Middle frontal gyrus (tissue), 1 donor: Measurements from ENCODE around the gene INO80E.

Experiments used
- DNase-seq: peaks from one replicate; pipeline ENCODE4 v3.0.0-alpha.2; 2015; ENCODE audit warnings: low spot score; ENCODE audit errors: extremely low spot score

Gene INO80E

DNA sequence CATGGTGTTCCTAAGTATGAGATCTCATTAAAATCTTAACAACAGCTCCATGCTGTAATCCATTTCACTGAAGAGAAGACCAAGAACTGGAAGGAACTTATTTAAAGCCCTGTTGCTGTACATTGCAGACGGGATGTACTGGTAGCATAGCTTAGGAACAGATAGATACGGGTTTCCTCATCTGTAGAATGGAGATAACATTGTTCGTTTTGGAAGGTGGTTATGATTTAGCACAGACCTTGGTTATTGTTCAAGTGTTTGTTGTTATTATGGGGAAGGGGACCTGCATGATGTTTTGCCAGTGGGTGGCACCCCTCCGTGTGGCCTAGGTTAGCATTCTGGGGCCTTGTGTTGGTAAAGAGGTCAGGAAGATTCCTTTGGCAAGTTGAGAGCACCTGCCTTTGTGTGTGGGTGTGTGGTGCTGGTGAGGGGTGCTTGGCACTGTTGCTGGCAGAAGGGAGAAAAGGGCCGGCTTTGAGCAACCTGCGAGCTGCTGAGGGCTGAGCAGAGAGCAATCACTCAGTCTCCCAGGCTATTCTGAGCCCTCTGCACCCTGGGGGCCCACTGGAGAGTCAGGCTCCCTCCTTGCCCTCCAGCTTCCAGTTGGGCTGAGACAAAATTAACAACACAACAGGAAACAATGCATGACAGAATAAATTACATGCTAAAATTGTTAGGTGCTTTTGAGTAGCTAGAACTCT, 20.1 kb upstream of the INO80E start:
- DNase-seq: no peak

DNA sequence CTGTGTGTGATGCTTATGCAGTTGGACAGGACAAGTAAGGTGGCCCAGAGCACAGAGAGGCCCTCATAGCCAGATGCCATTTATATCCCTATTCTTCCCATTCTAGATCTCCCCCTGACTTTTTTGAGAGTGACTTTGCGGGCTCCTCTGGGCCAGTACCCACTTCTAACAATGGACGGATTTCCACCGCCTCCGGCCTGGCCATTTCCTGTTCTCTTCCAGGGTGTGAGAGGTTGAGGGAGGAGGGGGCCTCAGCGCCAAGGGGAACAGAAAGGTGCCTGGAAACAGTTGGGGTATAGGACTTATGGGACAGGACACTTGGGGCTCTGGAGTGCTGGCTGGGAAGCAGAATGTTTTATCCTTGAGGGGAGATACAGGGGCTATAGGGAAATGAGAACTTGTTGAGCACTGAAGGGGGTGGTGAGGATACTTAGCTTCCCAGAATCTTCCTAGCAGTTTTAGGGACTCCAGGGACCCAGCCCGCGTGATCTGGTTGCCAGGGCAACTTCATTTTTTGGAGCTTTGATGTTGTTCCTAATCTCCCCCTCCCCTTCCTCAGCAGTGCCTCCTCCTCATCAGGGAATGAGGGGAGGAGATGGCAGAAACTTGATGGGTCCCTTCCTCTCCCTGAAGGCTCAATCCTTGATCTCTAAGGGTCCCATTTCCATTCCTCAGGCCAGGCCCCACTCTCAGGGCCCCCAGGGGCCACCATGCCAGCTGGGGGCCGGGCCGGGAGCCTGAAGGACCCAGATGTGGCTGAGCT, 18.8 kb upstream of the INO80E start:
- no peak for DNase-seq

GRCh38 chr16:29978081-29978480, 18.0 kb upstream of the INO80E start:
- DNase-seq: no peak

GRCh38 chr16:29978564-29979270, 17.3 kb upstream of the INO80E start:
- no peak for DNase-seq

DNA sequence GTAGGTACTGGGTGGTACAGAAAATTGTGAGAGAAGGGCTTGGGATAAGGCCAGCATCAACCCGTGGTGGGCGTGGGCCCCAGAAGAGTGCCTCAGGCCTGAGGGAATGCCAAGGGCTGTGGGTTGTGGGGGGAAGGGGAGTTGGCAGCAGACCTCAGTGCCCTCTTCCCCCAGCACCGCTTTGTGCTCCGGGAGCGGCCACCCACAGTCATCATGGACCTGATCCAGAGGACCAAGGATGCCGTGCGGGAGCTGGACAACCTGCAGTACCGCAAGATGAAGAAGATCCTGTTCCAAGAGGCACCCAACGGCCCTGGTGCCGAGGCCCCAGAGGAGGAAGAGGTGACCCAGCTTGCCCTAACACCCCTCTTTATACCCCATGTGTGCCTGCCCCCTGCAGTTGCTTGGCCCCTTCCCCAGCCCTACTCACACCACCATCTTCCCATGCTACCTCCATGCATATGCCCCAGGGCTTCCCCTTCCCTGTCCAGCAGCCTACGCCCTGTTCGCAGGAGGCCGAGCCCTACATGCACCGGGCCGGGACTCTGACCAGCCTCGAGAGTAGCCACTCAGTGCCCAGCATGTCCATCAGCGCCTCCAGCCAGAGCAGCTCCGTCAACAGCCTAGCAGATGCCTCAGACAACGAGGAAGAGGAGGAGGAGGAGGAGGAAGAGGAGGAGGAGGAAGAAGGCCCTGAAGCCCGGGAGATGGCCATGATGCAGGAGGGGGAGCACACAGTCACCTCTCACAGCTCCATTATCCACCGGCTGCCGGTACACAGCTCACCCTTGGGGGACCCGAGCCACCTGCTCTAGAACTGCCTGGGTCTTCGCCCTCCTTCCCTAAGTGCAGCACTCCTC, 13.3 kb upstream of the INO80E start:
- DNase-seq: no peak

GRCh38 chr16:29983420-29984136, 12.5 kb upstream of the INO80E start:
- DNase-seq: no peak

DNA sequence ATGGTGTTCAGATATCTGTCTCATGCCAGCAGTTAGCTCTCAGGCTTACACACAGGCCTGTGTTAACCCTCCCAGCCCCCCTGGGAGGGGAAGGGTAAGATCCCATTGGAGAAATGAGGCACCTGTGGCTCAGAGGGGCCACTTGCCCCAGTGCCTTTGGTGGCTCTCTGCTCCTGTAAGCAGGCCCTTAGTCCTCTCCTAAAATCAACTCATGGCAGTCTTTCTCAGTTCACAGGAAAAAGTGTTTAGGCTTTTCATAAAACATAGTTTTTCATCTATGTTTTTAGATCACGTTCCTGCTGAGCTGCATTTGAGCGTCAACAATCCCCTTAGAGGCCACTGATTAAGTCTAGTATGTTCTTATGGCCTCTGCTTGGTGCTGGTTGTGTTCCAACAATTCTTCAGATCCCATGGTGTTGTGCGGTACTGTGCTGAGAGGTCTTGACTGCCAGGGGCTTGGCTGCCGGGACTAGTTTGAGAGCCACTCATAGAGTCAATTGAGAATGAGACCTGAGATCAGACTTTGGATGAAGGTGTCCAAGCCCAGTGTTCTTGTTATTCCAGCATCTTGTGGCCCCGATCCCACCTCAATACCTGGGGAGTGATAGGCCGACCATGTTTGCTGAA, 11.8 kb upstream of the INO80E start:
- no peak for DNase-seq

GRCh38 chr16:29984764-29985147, 11.3 kb upstream of the INO80E start:
- DNase-seq: no peak

- no peak for DNase-seq
Measured at GRCh38 chr16:29985271-29985811, 10.7 kb upstream of the INO80E start.

DNA sequence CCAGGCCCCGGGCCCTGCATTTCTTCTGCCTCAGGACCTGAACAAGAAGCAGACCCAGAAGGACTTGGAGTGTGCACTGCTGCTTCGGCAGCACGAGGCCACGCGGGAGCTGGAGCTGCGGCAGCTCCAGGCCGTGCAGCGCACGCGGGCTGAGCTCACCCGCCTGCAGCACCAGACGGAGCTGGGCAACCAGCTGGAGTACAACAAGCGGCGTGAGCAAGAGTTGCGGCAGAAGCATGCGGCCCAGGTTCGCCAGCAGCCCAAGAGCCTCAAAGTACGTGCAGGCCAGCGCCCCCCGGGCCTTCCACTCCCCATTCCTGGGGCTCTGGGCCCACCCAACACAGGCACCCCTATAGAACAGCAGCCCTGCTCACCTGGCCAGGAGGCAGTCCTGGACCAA, 9.8 kb upstream of the INO80E start:
- no peak for DNase-seq

DNA sequence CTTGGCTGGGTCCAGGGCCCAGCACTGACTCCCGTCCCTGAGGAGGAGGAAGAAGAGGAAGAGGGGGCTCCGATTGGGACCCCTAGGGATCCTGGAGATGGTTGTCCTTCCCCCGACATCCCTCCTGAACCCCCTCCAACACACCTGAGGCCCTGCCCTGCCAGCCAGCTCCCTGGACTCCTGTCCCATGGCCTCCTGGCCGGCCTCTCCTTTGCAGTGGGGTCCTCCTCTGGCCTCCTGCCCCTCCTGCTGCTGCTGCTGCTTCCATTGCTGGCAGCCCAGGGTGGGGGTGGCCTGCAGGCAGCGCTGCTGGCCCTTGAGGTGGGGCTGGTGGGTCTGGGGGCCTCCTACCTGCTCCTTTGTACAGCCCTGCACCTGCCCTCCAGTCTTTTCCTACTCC, 9.1 kb upstream of the INO80E start:
- DNase-seq: no peak

DNA sequence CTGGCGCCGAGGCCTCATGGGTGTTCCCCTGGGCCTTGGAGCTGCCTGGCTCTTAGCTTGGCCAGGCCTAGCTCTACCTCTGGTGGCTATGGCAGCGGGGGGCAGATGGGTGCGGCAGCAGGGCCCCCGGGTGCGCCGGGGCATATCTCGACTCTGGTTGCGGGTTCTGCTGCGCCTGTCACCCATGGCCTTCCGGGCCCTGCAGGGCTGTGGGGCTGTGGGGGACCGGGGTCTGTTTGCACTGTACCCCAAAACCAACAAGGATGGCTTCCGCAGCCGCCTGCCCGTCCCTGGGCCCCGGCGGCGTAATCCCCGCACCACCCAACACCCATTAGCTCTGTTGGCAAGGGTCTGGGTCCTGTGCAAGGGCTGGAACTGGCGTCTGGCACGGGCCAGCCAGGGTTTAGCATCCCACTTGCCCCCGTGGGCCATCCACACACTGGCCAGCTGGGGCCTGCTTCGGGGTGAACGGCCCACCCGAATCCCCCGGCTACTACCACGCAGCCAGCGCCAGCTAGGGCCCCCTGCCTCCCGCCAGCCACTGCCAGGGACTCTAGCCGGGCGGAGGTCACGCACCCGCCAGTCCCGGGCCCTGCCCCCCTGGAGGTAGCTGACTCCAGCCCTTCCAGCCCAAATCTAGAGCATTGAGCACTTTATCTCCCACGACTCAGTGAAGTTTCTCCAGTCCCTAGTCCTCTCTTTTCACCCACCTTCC, 8.5 kb upstream of the INO80E start:
- no peak for DNase-seq

DNA sequence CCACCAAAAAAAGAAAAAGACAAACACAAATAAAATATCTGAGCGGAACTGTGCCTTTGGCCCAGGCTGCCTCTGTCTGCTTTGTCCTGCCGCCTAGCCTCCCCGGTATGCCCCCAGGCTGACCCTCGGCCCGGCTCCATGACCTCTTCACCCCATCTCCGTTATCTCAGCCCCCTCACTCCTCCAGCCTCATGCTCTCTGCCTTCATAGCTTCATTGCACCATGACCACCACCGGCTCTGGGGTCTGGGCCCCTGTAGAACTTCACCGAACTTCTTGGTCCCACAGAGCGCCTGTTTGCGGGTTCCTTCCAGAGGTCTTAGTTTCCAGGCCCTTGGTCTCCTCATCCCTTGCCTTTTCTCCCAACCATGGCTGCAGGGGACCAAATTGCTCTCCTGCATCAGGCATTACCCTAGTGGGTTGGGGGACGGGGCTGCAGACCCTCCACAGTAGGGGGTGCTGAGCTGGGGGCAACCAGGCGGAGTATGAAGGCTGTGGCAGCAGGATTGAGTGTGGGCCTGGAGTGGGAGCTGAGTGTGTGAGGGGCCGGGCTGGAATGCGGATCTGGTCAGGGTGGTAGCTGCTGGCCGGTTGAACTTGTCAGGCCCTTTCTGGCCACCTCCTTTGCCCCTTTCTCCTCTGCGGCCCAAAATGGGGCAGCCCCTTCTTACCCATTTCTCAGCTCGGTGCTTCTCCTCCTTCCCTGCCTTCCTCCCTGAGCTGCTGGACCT, 7.5 kb upstream of the INO80E start:
- no peak for DNase-seq

DNA sequence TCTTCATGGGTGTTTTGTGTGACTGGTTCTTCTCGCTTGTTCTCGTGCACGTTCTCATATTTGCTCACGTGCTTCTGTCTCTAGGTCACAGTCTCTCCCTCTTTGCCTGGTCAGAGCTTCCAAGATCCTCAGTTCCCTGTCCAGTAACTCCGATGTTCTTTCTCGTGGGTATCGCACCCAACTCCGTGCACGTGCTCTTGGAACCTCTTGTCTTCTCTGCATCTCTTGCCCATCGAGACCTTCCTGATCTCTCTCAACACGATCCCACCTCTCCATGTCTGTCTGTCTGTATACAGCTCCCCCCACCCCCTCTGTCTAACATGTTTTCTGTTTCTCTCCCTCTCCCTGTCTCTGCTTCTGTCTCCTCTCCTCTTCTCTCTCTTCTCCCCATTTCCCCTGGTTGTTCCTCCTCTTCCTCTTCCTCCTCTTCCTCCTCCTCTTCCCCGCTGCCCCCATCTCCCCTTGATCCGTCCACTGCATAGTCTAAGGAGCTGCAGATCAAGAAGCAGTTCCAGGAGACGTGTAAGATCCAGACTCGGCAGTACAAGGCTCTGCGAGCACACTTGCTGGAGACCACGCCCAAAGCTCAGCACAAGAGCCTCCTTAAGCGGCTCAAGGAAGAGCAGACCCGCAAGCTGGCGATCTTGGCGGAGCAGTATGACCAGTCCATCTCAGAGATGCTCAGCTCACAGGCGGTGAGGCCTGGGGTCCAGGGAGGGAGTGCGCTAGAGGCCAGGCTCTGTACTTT, 6.8 kb upstream of the INO80E start:
- DNase-seq: no peak

DNA sequence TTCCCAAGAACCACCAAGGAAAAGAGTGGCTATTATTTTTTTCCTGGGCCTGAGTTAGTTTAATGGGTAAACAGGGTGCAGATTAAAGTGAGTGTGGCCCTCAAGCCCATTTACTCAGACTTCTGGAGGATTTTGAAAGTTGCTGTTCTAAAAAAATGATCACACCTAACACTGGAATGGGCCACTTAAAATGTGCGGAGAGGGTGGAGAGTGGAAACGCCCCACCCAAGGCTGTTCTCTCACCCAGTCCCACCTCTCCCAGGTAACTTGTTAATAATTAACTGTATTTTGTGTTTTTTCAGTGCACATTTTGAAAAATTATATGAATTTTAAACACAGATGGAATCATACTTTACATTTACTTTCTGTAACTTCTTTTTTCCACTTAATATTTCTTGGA, 6.0 kb upstream of the INO80E start:
- DNase-seq: no peak

DNA sequence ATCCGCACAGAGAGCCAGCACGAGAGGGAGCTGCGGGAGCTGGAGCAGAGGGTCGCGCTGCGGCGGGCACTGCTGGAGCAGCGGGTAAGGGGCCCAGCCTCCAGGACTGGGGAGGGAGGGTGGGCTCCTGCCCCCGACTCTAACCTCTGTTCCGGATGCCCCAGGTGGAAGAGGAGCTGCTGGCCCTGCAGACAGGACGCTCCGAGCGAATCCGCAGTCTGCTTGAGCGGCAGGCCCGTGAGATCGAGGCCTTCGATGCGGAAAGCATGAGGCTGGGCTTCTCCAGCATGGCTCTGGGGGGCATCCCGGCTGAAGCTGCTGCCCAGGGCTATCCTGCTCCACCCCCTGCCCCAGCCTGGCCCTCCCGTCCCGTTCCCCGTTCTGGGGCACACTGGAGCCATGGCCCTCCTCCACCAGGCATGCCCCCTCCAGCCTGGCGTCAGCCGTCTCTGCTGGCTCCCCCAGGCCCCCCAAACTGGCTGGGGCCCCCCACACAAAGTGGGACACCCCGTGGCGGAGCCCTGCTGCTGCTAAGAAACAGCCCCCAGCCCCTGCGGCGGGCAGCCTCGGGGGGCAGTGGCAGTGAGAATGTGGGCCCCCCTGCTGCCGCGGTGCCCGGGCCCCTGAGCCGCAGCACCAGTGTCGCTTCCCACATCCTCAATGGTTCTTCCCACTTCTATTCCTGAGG, 5.0 kb upstream of the INO80E start:
- no peak for DNase-seq

GRCh38 chr16:29991571-29991904, 4.5 kb upstream of the INO80E start:
- no peak for DNase-seq
